Measurements from ENCODE around the gene KLHDC4.

The KLHDC4 gene

DNA sequence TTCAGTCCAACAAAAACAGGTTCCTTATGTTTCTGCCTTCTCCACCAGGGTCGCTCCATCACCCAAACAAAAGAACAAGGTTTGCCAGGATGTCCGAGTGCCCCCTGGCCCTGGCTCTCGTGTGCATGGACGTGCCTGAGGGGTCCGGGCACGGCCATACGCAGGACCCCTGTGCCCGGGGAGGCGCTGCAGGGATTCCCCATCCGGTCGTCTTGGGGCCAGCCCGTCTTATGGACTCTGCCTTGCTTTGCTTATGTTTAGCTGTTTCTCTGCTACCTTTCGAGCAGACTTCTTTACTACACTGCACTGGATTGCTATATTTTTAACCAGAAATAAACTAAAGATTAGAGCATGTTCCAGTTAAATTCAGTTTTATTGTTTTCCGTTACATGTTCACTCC is 68.0 kb downstream of the KLHDC4 start:
- DNase-seq (ENCODE audit: insufficient read length, low spot score) (no peak), FAIRE-seq (no peak)
- TF ChIP-seq POLR2AphosphoS5 (IDR thresholded peaks at IDR 0.05; ENCODE audit: low read depth, low read length): no peak
- TF ChIP-seq TAF1 (IDR thresholded peaks at IDR 0.05; ENCODE audit: low read depth, low read length): no peak
- TF ChIP-seq POU2F2 (IDR thresholded peaks at IDR 0.05; ENCODE audit: low read depth, low read length): no peak
- no peak for TF ChIP-seq SPI1 (IDR thresholded peaks at IDR 0.05; ENCODE audit: low read depth, low read length)
- no peak for TF ChIP-seq PAX5 (IDR thresholded peaks at IDR 0.05; ENCODE audit: insufficient read depth, low read length, severe bottlenecking)
- TF ChIP-seq POLR2A (IDR thresholded peaks at IDR 0.05; ENCODE audit: low read depth, low read length): no peak

DNA sequence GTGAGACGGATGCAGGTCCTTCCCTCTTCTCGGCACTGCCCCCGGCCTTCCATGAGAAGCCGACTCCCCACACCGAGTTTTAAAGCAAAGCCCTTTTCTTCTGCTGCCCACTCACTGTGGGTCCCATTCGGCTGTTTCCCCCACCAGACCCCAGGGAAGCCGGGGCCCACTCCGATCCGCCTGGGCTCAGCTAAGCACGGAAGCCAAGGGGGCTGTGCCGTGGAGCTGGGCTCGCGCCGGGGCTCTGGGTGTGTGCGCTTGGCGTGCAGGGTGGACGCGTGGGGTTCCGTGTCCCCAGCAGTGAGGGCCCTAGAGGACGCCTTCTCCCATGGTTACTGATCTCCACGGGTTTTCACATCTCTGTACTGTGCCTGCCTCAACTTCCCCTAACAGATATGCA is 68.5 kb downstream of the KLHDC4 start:
- TF ChIP-seq TAF1 (IDR thresholded peaks at IDR 0.05; ENCODE audit: low read depth, low read length) (no peak), PAX5 (IDR thresholded peaks at IDR 0.05; ENCODE audit: insufficient read depth, low read length, severe bottlenecking) (no peak), SPI1 (IDR thresholded peaks at IDR 0.05; ENCODE audit: low read depth, low read length) (no peak), POU2F2 (IDR thresholded peaks at IDR 0.05; ENCODE audit: low read depth, low read length) (no peak), POLR2AphosphoS5 (IDR thresholded peaks at IDR 0.05; ENCODE audit: low read depth, low read length) (no peak), POLR2A (IDR thresholded peaks at IDR 0.05; ENCODE audit: low read depth, low read length) (no peak)
- FAIRE-seq: no peak
- DNase-seq (ENCODE audit: insufficient read length, low spot score): no peak

DNA sequence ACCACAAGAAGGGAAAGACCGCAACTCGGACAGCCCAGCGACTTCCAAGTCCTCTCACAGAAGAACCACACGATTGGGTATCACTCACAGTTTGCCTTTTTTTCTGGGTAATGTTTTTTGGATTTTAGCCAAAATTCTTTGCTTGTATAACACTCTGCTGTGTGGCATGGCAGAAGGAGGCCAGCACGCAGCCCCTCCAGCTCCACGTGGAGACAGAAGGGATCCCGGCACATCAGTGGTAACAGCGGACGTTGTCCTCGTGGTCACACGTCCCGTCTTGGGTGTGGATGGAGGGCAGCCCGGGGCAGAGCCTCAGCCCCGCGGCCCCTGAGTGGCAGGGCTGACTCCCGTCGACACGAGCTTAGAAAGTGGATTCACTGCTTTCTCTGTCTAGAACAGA is 69.1 kb downstream of the KLHDC4 start:
- TF ChIP-seq POLR2AphosphoS5 (IDR thresholded peaks at IDR 0.05; ENCODE audit: low read depth, low read length): no peak
- no peak for TF ChIP-seq TAF1 (IDR thresholded peaks at IDR 0.05; ENCODE audit: low read depth, low read length)
- TF ChIP-seq SPI1 (IDR thresholded peaks at IDR 0.05; ENCODE audit: low read depth, low read length): no peak
- TF ChIP-seq POLR2A (IDR thresholded peaks at IDR 0.05; ENCODE audit: low read depth, low read length): no peak
- TF ChIP-seq POU2F2 (IDR thresholded peaks at IDR 0.05; ENCODE audit: low read depth, low read length): no peak
- TF ChIP-seq PAX5 (IDR thresholded peaks at IDR 0.05; ENCODE audit: insufficient read depth, low read length, severe bottlenecking): no peak
- DNase-seq (ENCODE audit: insufficient read length, low spot score) (no peak), FAIRE-seq (no peak)

DNA sequence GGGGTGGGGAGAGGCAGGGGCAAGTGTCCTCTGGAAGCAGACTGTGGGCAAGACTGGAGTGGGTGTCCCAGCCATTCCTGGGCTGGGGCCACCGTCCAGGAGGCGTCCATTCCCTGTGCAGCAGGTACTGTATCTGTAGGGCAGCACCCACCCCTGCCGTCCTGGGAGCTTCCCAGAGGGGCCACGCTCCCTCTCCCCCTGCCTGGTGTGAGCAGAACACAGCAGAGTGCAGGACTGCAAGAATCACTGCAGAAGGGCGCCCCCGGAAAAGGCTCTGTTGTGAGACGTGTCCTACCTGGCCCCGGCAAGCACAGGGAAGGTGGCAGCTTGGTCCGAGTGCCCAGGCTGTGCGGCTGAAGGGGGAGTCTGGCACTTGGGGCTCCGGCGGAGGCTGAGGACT is 70.3 kb downstream of the KLHDC4 start:
- DNase-seq (ENCODE audit: insufficient read length, low spot score) (no peak), FAIRE-seq (no peak)
- TF ChIP-seq PAX5 (IDR thresholded peaks at IDR 0.05; ENCODE audit: insufficient read depth, low read length, severe bottlenecking) (no peak), SPI1 (IDR thresholded peaks at IDR 0.05; ENCODE audit: low read depth, low read length) (no peak), TAF1 (IDR thresholded peaks at IDR 0.05; ENCODE audit: low read depth, low read length) (no peak), POLR2AphosphoS5 (IDR thresholded peaks at IDR 0.05; ENCODE audit: low read depth, low read length) (no peak), POU2F2 (IDR thresholded peaks at IDR 0.05; ENCODE audit: low read depth, low read length) (no peak), POLR2A (IDR thresholded peaks at IDR 0.05; ENCODE audit: low read depth, low read length) (no peak)

DNA sequence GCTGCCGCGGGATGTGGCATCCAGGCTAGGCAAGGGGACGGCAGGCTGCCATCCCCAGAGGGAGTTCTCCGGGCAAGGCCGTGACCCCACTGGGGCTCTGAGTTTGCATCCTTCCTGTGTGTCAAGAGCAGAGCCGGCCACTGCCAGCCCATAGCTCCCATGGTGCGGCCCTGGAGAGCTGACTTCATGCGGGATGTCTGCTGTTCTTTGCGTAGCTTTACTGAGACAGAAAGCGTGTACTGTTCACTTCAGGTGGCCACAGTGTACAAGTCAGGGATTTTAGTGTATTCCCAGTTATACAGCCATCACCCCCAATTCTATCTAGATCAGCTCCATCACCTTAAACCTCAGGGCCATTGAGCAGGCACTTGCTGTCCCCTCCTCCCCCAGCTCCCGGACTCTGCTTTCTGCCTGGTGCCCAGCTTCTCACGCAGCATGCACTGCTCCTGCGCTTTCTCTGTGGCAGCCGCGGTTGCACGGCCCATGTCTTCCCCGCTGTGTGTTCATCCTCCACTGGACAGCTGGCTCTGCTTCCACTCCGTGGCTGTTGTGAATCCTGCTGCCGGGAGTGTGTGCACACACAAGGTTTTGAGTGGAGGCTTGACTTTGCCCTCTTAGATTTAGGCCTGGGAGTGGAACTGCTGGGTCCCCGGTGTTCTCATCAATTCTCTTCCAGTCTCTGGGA is 71.2 kb downstream of the KLHDC4 start:
- FAIRE-seq (no peak), DNase-seq (ENCODE audit: insufficient read length, low spot score) (no peak)
- TF ChIP-seq SPI1 (IDR thresholded peaks at IDR 0.05; ENCODE audit: low read depth, low read length) (no peak), PAX5 (IDR thresholded peaks at IDR 0.05; ENCODE audit: insufficient read depth, low read length, severe bottlenecking) (no peak), POLR2AphosphoS5 (IDR thresholded peaks at IDR 0.05; ENCODE audit: low read depth, low read length) (no peak), POU2F2 (IDR thresholded peaks at IDR 0.05; ENCODE audit: low read depth, low read length) (no peak), TAF1 (IDR thresholded peaks at IDR 0.05; ENCODE audit: low read depth, low read length) (no peak), POLR2A (IDR thresholded peaks at IDR 0.05; ENCODE audit: low read depth, low read length) (no peak)

DNA sequence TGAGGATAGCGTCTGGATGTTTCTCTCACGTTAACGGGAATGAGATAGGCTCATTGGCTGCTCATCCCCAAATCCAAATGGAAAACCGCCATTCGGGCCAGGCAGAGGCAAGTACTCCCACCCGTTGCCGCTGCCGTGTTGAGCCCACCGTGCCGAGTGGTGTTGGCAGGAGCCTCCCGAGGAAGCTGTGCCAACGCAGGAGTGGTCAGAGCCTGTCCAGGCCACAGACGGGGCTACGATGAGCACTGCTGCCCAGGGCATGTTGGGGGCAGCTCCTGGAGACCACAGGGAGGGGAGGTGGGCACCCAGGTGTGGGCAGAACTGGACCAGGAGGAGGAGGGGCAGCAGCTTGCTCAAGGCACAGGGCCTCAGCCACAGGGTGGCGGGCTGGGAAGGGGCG is 72.0 kb downstream of the KLHDC4 start:
- DNase-seq (ENCODE audit: insufficient read length, low spot score) (no peak), FAIRE-seq (no peak)
- no peak for TF ChIP-seq SPI1 (IDR thresholded peaks at IDR 0.05; ENCODE audit: low read depth, low read length)
- no peak for TF ChIP-seq PAX5 (IDR thresholded peaks at IDR 0.05; ENCODE audit: insufficient read depth, low read length, severe bottlenecking)
- no peak for TF ChIP-seq TAF1 (IDR thresholded peaks at IDR 0.05; ENCODE audit: low read depth, low read length)
- no peak for TF ChIP-seq POLR2A (IDR thresholded peaks at IDR 0.05; ENCODE audit: low read depth, low read length)
- no peak for TF ChIP-seq POU2F2 (IDR thresholded peaks at IDR 0.05; ENCODE audit: low read depth, low read length)
- TF ChIP-seq POLR2AphosphoS5 (IDR thresholded peaks at IDR 0.05; ENCODE audit: low read depth, low read length): no peak

DNA sequence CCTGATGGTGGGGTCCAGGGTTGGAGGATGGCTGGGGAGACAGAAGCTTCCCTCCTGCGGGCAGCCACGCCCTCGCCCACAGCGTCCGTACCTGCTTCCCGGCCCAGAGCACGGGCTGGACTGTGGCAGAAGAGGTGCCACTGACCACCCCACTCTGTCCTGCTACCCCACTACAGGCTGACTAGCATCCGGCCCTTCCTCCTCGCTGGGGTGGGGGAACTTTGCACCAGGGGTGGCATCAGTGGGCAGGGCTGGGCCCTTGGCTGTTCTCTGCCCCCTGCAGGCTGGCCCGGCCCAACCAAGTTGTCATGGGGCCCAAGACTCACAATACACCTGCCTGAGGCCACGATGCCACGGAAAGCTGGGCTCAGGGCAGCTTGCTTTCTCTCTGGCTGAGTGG is 73.0 kb downstream of the KLHDC4 start:
- no peak for TF ChIP-seq POLR2AphosphoS5 (IDR thresholded peaks at IDR 0.05; ENCODE audit: low read depth, low read length)
- TF ChIP-seq PAX5 (IDR thresholded peaks at IDR 0.05; ENCODE audit: insufficient read depth, low read length, severe bottlenecking): no peak
- no peak for TF ChIP-seq POLR2A (IDR thresholded peaks at IDR 0.05; ENCODE audit: low read depth, low read length)
- no peak for TF ChIP-seq TAF1 (IDR thresholded peaks at IDR 0.05; ENCODE audit: low read depth, low read length)
- no peak for TF ChIP-seq POU2F2 (IDR thresholded peaks at IDR 0.05; ENCODE audit: low read depth, low read length)
- no peak for TF ChIP-seq SPI1 (IDR thresholded peaks at IDR 0.05; ENCODE audit: low read depth, low read length)
- DNase-seq (ENCODE audit: insufficient read length, low spot score): no peak
- FAIRE-seq: no peak

DNA sequence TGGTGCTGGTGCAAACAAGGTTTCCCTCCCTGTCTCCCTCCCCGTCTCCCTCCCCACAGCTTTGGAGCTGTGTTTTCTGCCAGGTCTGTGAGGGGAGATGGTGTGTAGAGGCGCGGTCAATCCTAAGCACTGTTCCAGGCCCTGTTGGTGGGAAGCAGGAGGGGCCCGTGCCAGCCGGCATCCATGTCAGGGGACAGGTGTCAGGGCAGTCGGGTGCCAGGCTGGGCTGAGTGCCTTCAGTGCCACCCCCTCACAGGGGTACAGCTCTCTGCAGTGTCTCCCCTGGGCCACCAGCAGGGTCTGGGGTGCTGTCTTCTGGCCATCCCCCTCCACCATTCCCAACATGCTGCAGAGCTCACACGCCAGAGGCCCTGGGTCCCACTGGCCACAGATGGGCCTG is 73.6 kb downstream of the KLHDC4 start:
- DNase-seq (ENCODE audit: insufficient read length, low spot score) (no peak), FAIRE-seq (no peak)
- TF ChIP-seq POLR2AphosphoS5 (IDR thresholded peaks at IDR 0.05; ENCODE audit: low read depth, low read length) (no peak), PAX5 (IDR thresholded peaks at IDR 0.05; ENCODE audit: insufficient read depth, low read length, severe bottlenecking) (no peak), SPI1 (IDR thresholded peaks at IDR 0.05; ENCODE audit: low read depth, low read length) (no peak), POU2F2 (IDR thresholded peaks at IDR 0.05; ENCODE audit: low read depth, low read length) (no peak)

DNA sequence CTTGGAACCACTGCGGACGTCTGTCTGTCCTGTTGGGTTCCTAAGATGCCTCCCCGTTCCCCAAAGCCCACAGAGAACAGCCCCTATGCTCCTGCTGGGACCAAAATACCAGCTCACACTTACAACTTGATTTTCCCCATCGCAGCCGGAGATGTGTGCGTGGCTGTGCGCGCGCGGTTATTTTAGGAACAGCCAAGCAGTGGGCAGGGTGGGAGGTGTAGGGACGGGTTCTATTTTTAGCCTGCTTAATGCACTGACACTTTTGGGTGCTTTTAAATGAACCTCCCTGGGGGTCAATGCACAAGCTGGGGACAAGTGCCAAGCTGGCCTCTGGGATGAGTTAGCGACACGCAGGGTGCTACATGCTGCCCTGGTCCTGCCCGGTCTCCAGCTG is 74.1 kb downstream of the KLHDC4 start:
- FAIRE-seq: no peak
- no peak for DNase-seq (ENCODE audit: insufficient read length, low spot score)
- TF ChIP-seq POU2F2 (IDR thresholded peaks at IDR 0.05; ENCODE audit: low read depth, low read length): no peak
- TF ChIP-seq SPI1 (IDR thresholded peaks at IDR 0.05; ENCODE audit: low read depth, low read length): no peak
- TF ChIP-seq POLR2AphosphoS5 (IDR thresholded peaks at IDR 0.05; ENCODE audit: low read depth, low read length): no peak

All from GM12891 (cell line).